Stimulated activated naive CD4-positive, alpha-beta T cell treated with Interleukin-2 at 50 U/mL for 16 hours (primary cell): ENCODE results near the gene CPLANE1.

Source experiments
- DNase-seq: peaks from one replicate; lab custom pipeline; 2025; lab: John Stamatoyannopoulos, UW

Gene CPLANE1

GRCh38 chr5:37064442-37064841 is 184.7 kb downstream of the CPLANE1 start:
- DNase-seq, result no peak

GRCh38 chr5:37063739-37064138 is 185.4 kb downstream of the CPLANE1 start:
- DNase-seq, result no peak

- DNase-seq, result no peak
Measured at GRCh38 chr5:37060030-37060429, 189.1 kb downstream of the CPLANE1 start.

DNA sequence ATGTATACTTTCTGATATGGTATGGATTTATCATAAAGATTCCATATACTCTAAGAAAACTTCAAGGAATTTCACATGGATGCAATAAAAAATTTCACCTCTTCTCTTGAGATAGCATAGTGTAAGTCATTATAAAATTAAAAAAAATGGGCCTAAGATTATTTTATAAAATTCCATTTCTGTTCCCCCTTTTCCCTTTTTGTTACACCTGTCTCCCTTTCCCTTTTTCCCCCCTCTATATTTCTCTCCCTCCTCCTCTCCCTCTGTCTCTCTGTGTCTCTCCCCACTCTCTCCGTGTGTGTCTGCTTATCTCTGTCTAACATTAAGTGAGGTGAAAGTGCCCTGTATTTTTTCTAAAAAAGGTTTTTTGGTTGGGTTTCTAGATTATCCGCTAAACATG is 192.4 kb downstream of the CPLANE1 start:
- DNase-seq, result no peak
